ENCODE results near the gene SUN3.

GRCh38 chr7:47973739-47974138 lies 55.2 kb downstream of the SUN3 start:
- TF ChIP-seq, protein P1, sequence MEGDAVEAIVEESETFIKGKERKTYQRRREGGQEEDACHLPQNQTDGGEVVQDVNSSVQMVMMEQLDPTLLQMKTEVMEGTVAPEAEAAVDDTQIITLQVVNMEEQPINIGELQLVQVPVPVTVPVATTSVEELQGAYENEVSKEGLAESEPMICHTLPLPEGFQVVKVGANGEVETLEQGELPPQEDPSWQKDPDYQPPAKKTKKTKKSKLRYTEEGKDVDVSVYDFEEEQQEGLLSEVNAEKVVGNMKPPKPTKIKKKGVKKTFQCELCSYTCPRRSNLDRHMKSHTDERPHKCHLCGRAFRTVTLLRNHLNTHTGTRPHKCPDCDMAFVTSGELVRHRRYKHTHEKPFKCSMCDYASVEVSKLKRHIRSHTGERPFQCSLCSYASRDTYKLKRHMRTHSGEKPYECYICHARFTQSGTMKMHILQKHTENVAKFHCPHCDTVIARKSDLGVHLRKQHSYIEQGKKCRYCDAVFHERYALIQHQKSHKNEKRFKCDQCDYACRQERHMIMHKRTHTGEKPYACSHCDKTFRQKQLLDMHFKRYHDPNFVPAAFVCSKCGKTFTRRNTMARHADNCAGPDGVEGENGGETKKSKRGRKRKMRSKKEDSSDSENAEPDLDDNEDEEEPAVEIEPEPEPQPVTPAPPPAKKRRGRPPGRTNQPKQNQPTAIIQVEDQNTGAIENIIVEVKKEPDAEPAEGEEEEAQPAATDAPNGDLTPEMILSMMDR (IDR thresholded peaks at IDR 0.05): no peak
- TF ChIP-seq POLR2A (IDR thresholded peaks at IDR 0.05): no peak

Measured in tibial nerve (tissue), 3 donors.